Measurements from ENCODE around the gene RABAC1.

Gene RABAC1

GRCh38 chr19:41926763-41927496 lies 32.2 kb downstream of the RABAC1 start:
- Histone ChIP-seq H3K9me3 (replicated peaks in 1 of 11) (no peaks in the 10 kb centered on the region), H4K20me1 (peaks cover 0 to 29% (median 5%) of the 10 kb centered on the region in 11 experiments; a peak in 11 of 22 replicates), H3K36me3 (no peaks in the 10 kb centered on the region), H3K9ac (no peak overlapping the region), H3K4me1 (peaks cover 22 to 47% (median 37%) of the 10 kb centered on the region in 10 experiments), H3K4me2 (peak overlapping the region in 5 of 11 experiments; percentile 34 to 99 (median 61); a peak in 7 of 22 replicates), H3K4me3 (0 out of 20 replicates have a peak overlapping the region, but pooled peaks of 1 of the 10 experiments have one; percentile 64), H3K27ac (no peak overlapping the region), H3K27me3 (peaks cover 82 to 93% (median 84%) of the 10 kb centered on the region in 11 experiments)
- TF ChIP-seq Cebpa-rat (IDR thresholded peaks at IDR 0.05) = no peak

- Histone ChIP-seq H3K9ac (no peak overlapping the region), H3K4me3 (no peak overlapping the region), H3K4me1 (peaks cover 20 to 46% (median 36%) of the 10 kb centered on the region in 10 experiments), H3K4me2 (no peak overlapping the region), H3K36me3 (no peaks in the 10 kb centered on the region), H3K9me3 (replicated peaks in 1 of 11) (no peaks in the 10 kb centered on the region), H3K27me3 (peaks cover 87 to 96% (median 91%) of the 10 kb centered on the region in 11 experiments), H3K27ac (no peak overlapping the region), H4K20me1 (peaks cover 0 to 29% (median 5%) of the 10 kb centered on the region in 11 experiments; a peak in 11 of 22 replicates)
- no peak for TF ChIP-seq Cebpa-rat (IDR thresholded peaks at IDR 0.05)
Observed at GRCh38 chr19:41926028-41926762, 32.9 kb downstream of the RABAC1 start.

- Histone ChIP-seq H3K27me3 (peaks cover 86 to 94% (median 91%) of the 10 kb centered on the region in 11 experiments), H3K4me1 (peaks cover 19 to 46% (median 35%) of the 10 kb centered on the region in 10 experiments)
- TF ChIP-seq Cebpa-rat (IDR thresholded peaks at IDR 0.05) = no peak
Observed at GRCh38 chr19:41925208-41926003, 33.7 kb downstream of the RABAC1 start.

GRCh38 chr19:41924151-41925145 lies 34.7 kb downstream of the RABAC1 start:
- H3K4me2 ChIP-seq = no peak overlapping the region
- no peaks in the 10 kb centered on the region for H3K36me3 ChIP-seq
- H3K27ac ChIP-seq = no peak overlapping the region
- H3K27me3 ChIP-seq = peaks cover 76 to 85% (median 82%) of the 10 kb centered on the region in 11 experiments
- no peak overlapping the region for H3K9ac ChIP-seq
- no peak overlapping the region for H3K4me3 ChIP-seq
- peaks cover 0 to 29% (median 5%) of the 10 kb centered on the region in 11 experiments; a peak in 11 of 22 replicates for H4K20me1 ChIP-seq
- TF ChIP-seq Cebpa-rat (IDR thresholded peaks at IDR 0.05) = no peak
- H3K4me1 ChIP-seq = peaks cover 19 to 40% (median 30%) of the 10 kb centered on the region in 10 experiments
- no peaks in the 10 kb centered on the region for H3K9me3 ChIP-seq (replicated peaks in 1 of 11)

More at GRCh38 chr19:41925208-41926003, 33.7 kb downstream of the RABAC1 start:
- Histone ChIP-seq H3K9ac (no peak overlapping the region), H3K4me2 (no peak overlapping the region), H3K9me3 (replicated peaks in 1 of 11) (no peaks in the 10 kb centered on the region), H3K27ac (no peak overlapping the region), H4K20me1 (peaks cover 0 to 29% (median 5%) of the 10 kb centered on the region in 11 experiments; a peak in 11 of 22 replicates), H3K4me3 (no peak overlapping the region), H3K36me3 (no peaks in the 10 kb centered on the region)

- no peaks in the 10 kb centered on the region for H3K36me3 ChIP-seq
- no peak overlapping the region for H3K9ac ChIP-seq
- H4K20me1 ChIP-seq = peaks cover 0 to 29% (median 5%) of the 10 kb centered on the region in 11 experiments; a peak in 11 of 22 replicates
- H3K9me3 ChIP-seq (replicated peaks in 1 of 11) = no peaks in the 10 kb centered on the region
- peaks cover 17 to 32% (median 23%) of the 10 kb centered on the region in 10 experiments for H3K4me1 ChIP-seq
- peaks cover 65 to 74% (median 72%) of the 10 kb centered on the region in 11 experiments for H3K27me3 ChIP-seq
- H3K27ac ChIP-seq = no peak overlapping the region
- peak overlapping the region in 3 of 11 experiments; percentile 7 to 18 (median 12); a peak in 2 of 22 replicates for H3K4me2 ChIP-seq
- H3K4me3 ChIP-seq = no peak overlapping the region
- TF ChIP-seq Cebpa-rat (IDR thresholded peaks at IDR 0.05) = no peak
Observed at GRCh38 chr19:41923045-41923788, 35.9 kb downstream of the RABAC1 start.

GRCh38 chr19:41922585-41922984 lies 36.5 kb downstream of the RABAC1 start:
- H4K20me1 ChIP-seq = peaks cover 0 to 27% (median 5%) of the 10 kb centered on the region in 11 experiments; a peak in 11 of 22 replicates
- H3K27ac ChIP-seq = no peak overlapping the region
- no peaks in the 10 kb centered on the region for H3K36me3 ChIP-seq
- H3K27me3 ChIP-seq = peaks cover 61 to 74% (median 72%) of the 10 kb centered on the region in 11 experiments
- no peak for TF ChIP-seq Cebpa-rat (IDR thresholded peaks at IDR 0.05)
- H3K9ac ChIP-seq = no peak overlapping the region
- no peaks in the 10 kb centered on the region for H3K9me3 ChIP-seq (replicated peaks in 1 of 11)
- H3K4me3 ChIP-seq = no peak overlapping the region
- H3K4me2 ChIP-seq = peak overlapping the region in 6 of 11 experiments; percentile 7 to 86 (median 26); a peak in 6 of 22 replicates
- peaks cover 17 to 30% (median 23%) of the 10 kb centered on the region in 10 experiments for H3K4me1 ChIP-seq

Measured in BLaER1 treated with 17β-estradiol and CSF1 and Interleukin-3, amounts not matched to agents 10 nM and 100 nM (cell line).